HFF-Myc (cell line): ENCODE results near the gene KRAS.
"Not testable (repeated sequence)": the region's sequence is repeated elsewhere in the genome, so short reads cannot be mapped to it uniquely, and the experiment has no call there.

Source experiments
- DNase-seq: peaks from one replicate; pipeline ENCODE4 v3.0.0-alpha.2; 2011; ENCODE audit warnings: low read depth; ENCODE audit errors: extremely low read depth
- H3K4me3 ChIP-seq: replicated peaks from 2 replicates; pipeline ENCODE4 v1.5.1; 2011; ENCODE audit warnings: low read depth, mild to moderate bottlenecking, control low read depth, low read length
- TF ChIP-seq, protein P1 (sequence below): IDR thresholded peaks from 2 replicates; pipeline ENCODE4 v1.5.1; 2012; ENCODE audit warnings: mild to moderate bottlenecking, low read depth, low read length, control low read depth; ENCODE audit errors: missing control alignments

Gene KRAS

DNA sequence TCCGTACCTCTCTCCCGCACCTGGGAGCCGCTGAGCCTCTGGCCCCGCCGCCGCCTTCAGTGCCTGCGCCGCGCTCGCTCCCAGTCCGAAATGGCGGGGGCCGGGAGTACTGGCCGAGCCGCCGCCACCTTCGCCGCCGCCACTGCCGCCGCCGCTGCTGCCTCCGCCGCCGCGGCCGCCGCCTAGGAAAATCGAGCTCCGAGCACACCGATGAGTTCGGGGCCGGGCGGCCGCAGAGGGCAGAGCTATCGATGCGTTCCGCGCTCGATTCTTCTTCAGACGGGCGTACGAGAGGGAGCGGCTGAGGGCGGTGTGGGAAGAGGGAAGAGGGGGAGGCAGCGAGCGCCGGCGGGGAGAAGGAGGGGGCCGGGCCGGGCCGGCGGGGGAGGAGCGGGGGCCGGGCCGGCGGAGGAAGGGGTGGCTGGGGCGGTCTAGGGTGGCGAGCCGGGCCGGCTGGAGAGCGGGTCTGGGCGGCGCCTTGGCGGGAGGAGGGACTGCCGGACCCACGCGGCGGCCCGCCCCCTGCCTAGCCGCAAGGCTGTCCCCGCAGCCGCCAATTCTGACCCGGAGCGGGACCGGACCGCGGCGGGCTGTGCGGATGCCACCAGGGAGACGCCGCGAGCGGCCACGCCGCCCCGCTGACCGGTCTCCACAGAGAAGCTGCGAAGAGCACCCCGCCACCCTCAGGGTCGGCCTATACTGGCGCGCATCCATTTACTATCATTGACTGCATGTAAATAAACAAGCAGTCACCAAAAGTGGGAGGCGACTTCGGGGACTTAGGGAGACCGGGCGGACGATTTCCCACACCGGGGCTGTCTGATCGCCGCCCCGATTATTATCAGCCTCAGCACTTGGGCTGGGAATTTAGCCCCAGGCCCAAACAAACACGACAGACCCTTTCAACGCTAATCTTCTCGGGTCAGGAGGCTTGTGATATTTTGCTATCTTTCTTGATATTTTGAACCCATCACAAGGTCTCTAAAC, at the start of gene KRAS:
KRAS (minus strand) TSS at position 186 of the 987 bp plus-strand sequence.
- TF ChIP-seq, protein P1, sequence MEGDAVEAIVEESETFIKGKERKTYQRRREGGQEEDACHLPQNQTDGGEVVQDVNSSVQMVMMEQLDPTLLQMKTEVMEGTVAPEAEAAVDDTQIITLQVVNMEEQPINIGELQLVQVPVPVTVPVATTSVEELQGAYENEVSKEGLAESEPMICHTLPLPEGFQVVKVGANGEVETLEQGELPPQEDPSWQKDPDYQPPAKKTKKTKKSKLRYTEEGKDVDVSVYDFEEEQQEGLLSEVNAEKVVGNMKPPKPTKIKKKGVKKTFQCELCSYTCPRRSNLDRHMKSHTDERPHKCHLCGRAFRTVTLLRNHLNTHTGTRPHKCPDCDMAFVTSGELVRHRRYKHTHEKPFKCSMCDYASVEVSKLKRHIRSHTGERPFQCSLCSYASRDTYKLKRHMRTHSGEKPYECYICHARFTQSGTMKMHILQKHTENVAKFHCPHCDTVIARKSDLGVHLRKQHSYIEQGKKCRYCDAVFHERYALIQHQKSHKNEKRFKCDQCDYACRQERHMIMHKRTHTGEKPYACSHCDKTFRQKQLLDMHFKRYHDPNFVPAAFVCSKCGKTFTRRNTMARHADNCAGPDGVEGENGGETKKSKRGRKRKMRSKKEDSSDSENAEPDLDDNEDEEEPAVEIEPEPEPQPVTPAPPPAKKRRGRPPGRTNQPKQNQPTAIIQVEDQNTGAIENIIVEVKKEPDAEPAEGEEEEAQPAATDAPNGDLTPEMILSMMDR = no peak
- H3K4me3 ChIP-seq = peak within 1 kb of the TSS; percentile 81
- DNase-seq = peak; percentile 83

DNA sequence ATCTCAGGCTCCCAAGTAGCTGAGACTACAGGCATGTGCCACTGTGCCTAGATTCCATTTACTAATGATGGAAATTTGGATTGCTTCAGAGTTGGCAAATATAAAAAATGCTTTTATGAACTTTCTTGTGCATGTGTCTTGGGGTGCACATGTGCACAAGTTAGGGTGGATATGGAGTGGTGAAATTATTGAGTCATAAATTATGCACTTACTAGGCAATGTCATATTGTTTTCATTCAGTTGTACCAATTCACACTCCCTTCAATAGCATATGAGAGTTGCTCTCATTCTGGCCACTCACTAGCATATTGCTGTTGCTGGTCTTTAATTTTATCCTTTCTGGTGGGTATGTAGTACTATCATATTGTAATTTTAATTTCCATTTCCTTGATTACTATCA, 45.7 kb upstream of the KRAS start:
- no peak overlapping the region for H3K4me3 ChIP-seq
- DNase-seq = no peak
- TF ChIP-seq, protein P1 = no peak

- TF ChIP-seq, protein P1 = no peak
- no peak overlapping the region for H3K4me3 ChIP-seq
- no peak for DNase-seq
These were observed 44.6 kb upstream of the KRAS start for GRCh38 chr12:25295361-25295760.

GRCh38 chr12:25293653-25294052, 42.9 kb upstream of the KRAS start:
- no peak overlapping the region for H3K4me3 ChIP-seq
- no peak for DNase-seq
- TF ChIP-seq, protein P1 = no peak

DNA sequence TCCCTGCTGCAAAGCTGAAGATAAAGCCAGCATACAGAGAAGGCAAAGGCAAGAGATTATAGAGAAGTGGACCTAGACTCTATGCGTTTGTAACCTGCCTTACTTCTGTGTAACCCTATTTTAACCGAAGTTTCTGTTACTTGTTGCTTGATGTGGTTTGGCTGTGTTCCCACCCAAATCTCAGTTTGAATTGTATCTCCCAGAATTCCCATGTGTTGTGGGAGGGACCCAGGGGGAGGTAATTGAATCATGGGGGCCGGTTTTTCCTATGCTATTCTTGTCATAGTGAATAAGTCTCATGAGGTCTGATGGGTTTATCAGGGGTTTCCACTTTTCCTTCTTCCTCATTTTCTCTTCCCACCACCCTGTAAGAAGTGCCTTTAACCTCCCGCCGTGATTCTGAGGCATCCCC, 42.1 kb upstream of the KRAS start:
- not testable (repeated sequence) for H3K4me3 ChIP-seq

DNA sequence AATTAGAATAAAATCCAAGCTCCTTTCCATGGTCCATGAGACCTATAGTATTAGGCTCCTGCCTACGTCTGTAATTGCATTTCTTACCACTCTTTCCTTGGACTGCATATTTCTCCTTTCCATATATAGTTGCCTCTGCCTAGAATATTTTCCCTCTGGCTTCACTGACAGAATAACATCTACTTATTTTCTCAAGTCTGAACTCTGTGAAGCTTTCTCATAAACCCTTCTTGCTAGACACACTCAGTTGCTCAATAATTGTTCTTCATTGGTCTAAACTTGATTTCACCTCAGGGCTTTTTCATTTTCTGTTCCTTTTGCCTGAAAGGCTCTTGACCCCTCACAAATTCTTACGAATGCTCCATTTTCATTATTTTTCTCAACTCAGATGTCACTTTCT, 36.9 kb upstream of the KRAS start:
- TF ChIP-seq, protein P1 = no peak
- DNase-seq = no peak
- H3K4me3 ChIP-seq = no peak overlapping the region

More for the DNA sequence above, 42.1 kb upstream of the KRAS start:
- not testable (repeated sequence) for DNase-seq

GRCh38 chr12:25286837-25287236, 36.1 kb upstream of the KRAS start:
- DNase-seq = no peak
- TF ChIP-seq, protein P1 = no peak

More at GRCh38 chr12:25286837-25287236, 36.1 kb upstream of the KRAS start:
- no peak overlapping the region for H3K4me3 ChIP-seq
